Right renal pelvis (tissue), 4 donors: Measurements from ENCODE around the gene CDC42BPB. TPM values are rescaled to one million over a fixed set of nuclear protein-coding genes. Genes with fewer than 3 reads are reported as not detected.
"Not testable (repeated sequence)": the region's sequence is repeated elsewhere in the genome, so short reads cannot be mapped to it uniquely, and the experiment has no call there.

Source experiments
- DNase-seq, 4 donors: peaks; one replicate each; pipeline ENCODE4 v3.0.0-alpha.2; 2013; ENCODE audit warnings: low read depth in 4 of 4, low spot score in 3 of 4, missing footprints in 1 of 4
- polyA plus RNA-seq, 4 donors: library from polyadenylated mRNA; unstranded; fragments of 120-200 nt; gene quantifications; one replicate each; pipeline ENCODE4 v1.2.1, GENCODE V29; 2013; ENCODE audit not compliant: insufficient read length in 4 of 4

Gene CDC42BPB
- polyA plus RNA-seq, 4 donors = 70.9 to 79.1 (median 75.2) TPM

DNA sequence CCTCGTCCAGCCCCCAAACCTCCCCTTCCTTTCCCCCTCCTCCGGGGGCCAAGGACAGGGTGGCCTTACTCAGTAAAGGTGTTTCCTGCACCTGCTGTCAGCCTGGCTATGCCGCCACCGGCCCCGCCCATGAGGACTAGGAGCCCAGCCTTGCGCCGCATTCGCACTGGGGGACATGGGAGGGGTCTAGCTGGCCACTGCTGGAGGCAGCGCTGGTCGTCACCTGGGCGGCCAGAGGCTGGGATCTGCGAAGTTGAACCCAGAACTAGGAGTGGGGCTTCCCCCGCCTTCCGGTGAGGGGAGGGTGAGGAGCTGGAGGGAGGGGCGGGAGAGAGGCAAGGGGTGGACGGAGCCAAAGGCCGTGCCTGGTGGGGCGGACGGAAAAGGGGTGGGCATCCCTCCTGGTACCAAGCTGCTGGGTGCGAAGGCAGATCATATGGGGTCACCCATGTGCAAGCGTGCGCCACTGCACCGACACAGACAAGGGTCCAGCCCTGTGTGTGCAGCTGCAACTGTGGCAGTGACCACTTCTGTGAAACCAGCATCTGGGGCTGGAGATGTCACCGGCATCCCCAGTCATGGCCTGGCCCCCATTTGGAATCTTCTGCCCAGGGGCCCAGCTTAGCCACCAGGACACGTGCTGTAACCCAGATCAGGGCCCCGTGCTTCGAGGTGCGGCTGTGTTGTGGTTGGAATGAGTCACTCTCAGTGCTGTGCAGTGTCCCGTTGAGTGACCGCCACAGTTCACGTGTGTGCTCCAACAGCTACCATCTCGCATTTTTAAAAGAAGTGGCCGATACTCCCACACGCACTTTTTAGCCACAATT lies 126.4 kb downstream of the CDC42BPB start:
- no peak for DNase-seq

DNA sequence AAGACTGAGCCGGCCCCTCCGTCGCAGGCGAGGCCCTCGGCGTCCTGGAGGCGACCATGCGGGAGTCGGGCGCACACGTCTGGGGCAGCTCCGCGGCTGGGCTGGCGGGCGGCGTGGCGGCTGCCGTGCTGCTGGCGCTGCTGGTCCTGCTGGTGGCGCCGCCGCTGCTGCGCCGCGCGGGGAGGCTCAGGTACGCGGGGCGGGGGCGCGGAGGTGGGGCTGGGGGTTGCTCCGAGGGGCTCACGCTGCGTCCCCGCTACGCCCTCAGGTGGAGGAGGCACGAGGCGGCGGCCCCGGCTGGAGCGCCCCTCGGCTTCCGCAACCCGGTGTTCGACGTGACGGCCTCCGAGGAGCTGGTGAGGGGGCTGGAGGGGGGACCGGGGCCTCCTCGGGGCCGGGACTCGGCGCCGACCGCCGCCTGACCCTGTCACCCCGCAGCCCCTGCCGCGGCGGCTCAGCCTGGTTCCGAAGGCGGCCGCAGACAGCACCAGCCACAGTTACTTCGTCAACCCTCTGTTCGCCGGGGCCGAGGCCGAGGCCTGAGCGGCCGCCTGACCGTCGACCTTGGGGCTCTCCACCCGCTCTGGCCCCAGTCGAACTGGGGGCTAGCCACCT lies 127.1 kb downstream of the CDC42BPB start:
- DNase-seq = no peak

- no peak for DNase-seq
Observed at GRCh38 chr14:102929241-102930137, 127.9 kb downstream of the CDC42BPB start.

DNA sequence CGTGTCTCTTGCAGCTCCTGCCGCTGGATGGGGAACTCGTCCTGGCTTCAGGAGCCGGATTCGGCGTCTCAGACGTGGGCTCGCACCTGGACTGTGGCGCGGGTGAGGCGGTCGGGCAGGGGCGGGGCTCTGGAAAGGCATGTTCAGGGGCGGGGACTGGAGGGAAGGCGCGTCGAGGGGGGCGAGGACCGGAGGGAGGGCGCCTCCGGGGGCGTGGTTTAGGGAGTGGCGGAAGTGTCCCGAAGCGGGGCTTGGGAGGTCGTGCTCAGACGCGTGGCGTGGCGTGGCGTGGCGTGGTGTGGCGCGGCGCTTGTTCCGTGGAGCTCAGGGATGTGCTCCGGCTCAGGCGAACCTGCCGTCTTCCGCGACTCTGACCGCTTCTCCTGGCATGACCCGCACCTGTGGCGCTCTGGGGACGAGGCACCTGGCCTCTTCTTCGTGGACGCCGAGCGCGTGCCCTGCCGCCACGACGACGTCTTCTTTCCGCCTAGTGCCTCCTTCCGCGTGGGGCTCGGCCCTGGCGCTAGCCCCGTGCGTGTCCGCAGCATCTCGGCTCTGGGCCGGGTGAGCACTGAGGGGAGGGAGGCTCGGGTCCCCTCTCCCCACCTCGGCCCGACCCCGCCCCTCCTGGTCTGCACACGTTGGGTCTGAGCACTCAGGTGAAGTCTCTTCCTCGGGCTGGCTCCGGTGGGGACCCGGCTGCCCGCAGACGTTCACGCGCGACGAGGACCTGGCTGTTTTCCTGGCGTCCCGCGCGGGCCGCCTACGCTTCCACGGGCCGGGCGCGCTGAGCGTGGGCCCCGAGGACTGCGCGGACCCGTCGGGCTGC lies 128.7 kb downstream of the CDC42BPB start:
- DNase-seq = peak in 3 of 4 donors; percentile 54 to 63 (median 60)

GRCh38 chr14:102927878-102928411 lies 129.4 kb downstream of the CDC42BPB start:
- no peak for DNase-seq

- DNase-seq = no peak
Observed at GRCh38 chr14:102927346-102927877, 129.9 kb downstream of the CDC42BPB start.

GRCh38 chr14:102926840-102927239 lies 130.5 kb downstream of the CDC42BPB start:
- not testable (repeated sequence) for DNase-seq

DNA sequence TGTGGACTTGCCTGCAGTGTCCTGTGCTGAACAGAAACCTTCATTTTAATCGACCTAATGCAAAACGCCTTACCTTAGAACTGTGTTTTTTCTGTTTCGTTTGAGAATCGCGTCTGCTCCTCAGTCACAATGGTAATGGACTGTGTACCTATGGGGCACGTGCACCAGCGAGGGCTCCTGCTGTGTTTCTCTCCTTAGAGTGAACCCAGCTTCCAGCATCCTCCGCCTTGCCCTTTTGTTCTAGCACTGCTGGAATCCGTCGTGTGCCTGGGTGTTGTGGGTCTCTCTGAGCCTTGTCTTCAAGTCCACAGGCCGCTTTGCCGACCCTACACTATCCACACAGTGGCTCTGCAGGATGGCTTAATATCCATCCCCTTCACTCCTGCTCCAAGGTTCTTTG lies 131.2 kb downstream of the CDC42BPB start:
- no peak for DNase-seq

- DNase-seq = no peak
Observed at GRCh38 chr14:102925646-102926045, 131.7 kb downstream of the CDC42BPB start.

DNA sequence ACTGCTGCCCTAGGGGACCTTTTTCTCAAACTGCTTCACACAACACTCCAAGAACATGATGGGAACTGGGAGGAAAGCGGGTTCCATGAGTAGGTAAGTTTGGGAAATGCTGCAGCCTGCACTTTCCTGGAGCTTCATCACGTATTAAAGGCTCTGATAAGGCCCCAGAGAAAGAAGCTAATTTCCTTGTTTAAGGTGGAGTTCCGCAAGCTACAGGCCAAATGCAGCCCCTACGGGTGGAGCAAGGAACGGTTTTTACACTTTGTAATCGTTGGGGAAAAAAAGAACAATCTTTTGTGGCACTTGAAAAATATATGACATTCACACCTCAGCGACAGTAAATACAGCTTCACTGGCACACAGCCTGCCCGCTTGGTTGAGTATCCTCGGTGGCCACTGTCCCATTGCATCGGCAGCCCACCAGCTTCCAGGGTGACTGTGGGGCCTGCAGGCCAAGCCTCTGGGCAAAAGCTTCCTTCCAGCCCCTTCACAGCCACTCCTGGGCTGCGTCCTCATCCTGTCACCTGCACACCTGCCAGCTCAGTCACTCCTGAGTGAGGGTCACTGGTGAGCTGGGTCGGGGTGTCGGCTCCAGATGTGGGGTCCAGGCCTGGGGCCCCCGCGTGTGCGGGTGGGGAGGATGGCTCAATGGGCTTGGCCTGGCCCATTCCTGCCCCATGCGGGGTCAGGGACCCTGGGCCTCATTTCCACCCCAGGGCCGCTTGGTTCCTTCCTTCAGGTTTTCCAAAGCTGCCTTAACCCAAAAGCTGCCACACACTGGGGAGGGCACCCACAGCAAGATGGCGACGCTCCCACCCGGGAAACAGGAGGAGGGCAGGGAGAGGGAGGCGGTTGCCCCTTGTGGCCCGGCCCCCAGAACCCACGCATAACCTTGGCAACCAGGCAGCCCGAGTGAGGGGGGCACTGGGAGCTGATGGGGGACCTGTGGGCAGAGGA lies 132.4 kb downstream of the CDC42BPB start:
- DNase-seq = no peak

- DNase-seq = no peak
Observed at GRCh38 chr14:102923925-102924486, 133.3 kb downstream of the CDC42BPB start.

DNA sequence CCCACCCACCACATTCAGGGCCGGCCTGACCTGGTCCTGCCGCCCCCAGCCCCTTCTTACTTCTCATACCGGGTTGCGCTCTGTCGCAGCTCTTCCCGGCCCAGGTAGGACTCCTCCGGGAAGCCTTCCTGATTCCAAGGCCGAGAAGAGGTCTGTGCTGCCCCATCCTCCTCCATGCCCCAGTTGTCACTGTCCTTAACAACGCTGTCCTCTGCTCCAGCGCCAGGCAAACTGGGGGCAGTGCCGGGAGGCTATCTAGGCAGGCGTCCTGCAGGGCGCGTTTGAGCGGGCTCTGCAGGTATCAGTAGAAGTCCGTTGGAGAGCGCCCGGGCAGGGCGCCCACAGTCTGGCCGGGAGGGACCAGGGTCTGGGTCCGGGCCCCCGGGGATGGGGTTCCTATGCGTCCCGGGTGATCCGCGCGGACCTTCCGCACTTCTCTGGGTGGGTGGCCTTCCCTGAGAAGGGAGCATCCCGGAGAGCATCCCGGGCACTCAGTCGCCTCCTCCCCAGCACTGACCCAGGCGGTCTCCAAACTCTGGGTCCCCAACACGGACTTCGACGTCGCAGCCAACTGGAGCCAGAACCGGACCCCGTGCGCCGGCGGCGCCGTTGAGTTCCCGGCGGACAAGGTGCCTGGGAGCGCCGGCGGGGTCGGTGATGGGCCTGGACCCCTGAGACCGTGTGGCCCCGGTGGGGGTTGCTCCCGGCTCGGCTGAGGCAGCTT lies 134.0 kb downstream of the CDC42BPB start:
- DNase-seq = no peak

GRCh38 chr14:102922490-102923200 lies 134.7 kb downstream of the CDC42BPB start, which contains the start of gene AMN:
Gene AMN (plus strand): TSS chr14:102922663. CDS start chr14:102922689, 26 bp downstream.
- no peak for DNase-seq

GRCh38 chr14:102920998-102921304 lies 136.4 kb downstream of the CDC42BPB start:
- DNase-seq = no peak

GRCh38 chr14:102920273-102920997 lies 136.9 kb downstream of the CDC42BPB start:
- DNase-seq = no peak

DNA sequence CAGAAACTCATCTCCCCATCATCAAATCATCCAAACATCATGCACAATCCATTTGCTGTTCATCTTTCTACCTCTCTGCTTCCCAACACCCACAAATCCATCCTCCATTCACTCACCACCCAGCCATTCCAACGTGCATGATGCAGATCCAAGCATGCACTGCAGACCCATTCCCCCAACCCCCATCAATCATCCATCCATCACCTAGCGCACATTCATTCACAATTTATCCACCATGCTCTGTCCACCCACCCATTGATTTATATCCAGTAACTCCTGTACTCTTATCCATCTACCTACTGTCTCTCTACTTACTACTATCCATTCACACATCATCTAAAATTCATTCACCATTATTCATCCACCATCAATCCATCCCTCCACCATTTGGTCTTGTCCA lies 138.9 kb downstream of the CDC42BPB start:
- DNase-seq = no peak
